H9 (cell line): ENCODE measurements around the gene F7. TPM values are rescaled to one million over a fixed set of nuclear protein-coding genes. Genes with fewer than 3 reads are reported as not detected.
A peak's percentile ranks its signal among the peaks of the same experiment; 100 is the strongest.

Experiments used
- DNase-seq: peaks from one replicate; pipeline ENCODE4 v3.0.0-alpha.2; 2017
- H2AFZ ChIP-seq: one replicate; pipeline ENCODE4 v1.6.1; 2013; ENCODE audit warnings: mild to moderate bottlenecking, low read length, control low read depth, moderate library complexity
- H2AK5ac ChIP-seq: 2 replicates; pipeline ENCODE4 v1.6.1; 2013; ENCODE audit warnings: low read length, control low read depth, mixed read lengths; ENCODE audit not compliant: insufficient read length
- H2BK120ac ChIP-seq: one replicate; pipeline ENCODE4 v1.6.1; 2013; ENCODE audit warnings: low read depth, mild to moderate bottlenecking, low read length, control low read depth, inconsistent platforms; ENCODE audit not compliant: poor library complexity, severe bottlenecking
- H2BK12ac ChIP-seq: 2 replicates; pipeline ENCODE4 v1.6.1; 2013; ENCODE audit warnings: low read length, control low read depth, mixed read lengths, low read depth; ENCODE audit not compliant: insufficient read length
- H2BK15ac ChIP-seq: 2 replicates; pipeline ENCODE4 v1.6.1; 2013; ENCODE audit warnings: low read depth, low read length, control low read depth
- H2BK20ac ChIP-seq: one replicate; pipeline ENCODE4 v1.6.1; 2013; ENCODE audit warnings: low read depth, mild to moderate bottlenecking, low read length, control low read depth, inconsistent platforms; ENCODE audit not compliant: poor library complexity, severe bottlenecking
- H2BK5ac ChIP-seq: 2 replicates; pipeline ENCODE4 v1.6.1; 2013; ENCODE audit warnings: low read length, control low read depth, mixed read lengths; ENCODE audit not compliant: insufficient read length
- H3K14ac ChIP-seq: 2 replicates; pipeline ENCODE4 v1.6.1; 2013; ENCODE audit warnings: low read length, control low read depth; ENCODE audit not compliant: insufficient read depth
- H3K18ac ChIP-seq: 2 replicates; pipeline ENCODE4 v1.6.1; 2013; ENCODE audit warnings: low read depth, mild to moderate bottlenecking, mixed read lengths, low read length, control low read depth; ENCODE audit not compliant: insufficient read length
- H3K23ac ChIP-seq: 2 replicates; pipeline ENCODE4 v1.6.1; 2013; ENCODE audit warnings: low read length, control low read depth, mixed read lengths, low read depth; ENCODE audit not compliant: insufficient read length
- H3K23me2 ChIP-seq: 2 replicates; pipeline ENCODE4 v1.6.1; 2013; ENCODE audit warnings: low read depth, mild to moderate bottlenecking, mixed read lengths, low read length, control low read depth; ENCODE audit not compliant: insufficient read length, poor library complexity, severe bottlenecking
- H3K27ac ChIP-seq: 2 replicates; pipeline ENCODE4 v1.5.1; 2013; ENCODE audit warnings: low read length, control low read depth, mixed read lengths, low read depth; ENCODE audit not compliant: insufficient read length
- H3K27me3 ChIP-seq: 2 replicates; pipeline ENCODE4 v1.6.1; 2013; ENCODE audit warnings: low read length, control low read depth, inconsistent platforms; ENCODE audit not compliant: insufficient read depth
- H3K4ac ChIP-seq: 2 replicates; pipeline ENCODE4 v1.6.1; 2013; ENCODE audit warnings: low read depth, mild to moderate bottlenecking, control low read depth, inconsistent platforms, low read length, moderate library complexity
- H3K4me1 ChIP-seq: 2 replicates; pipeline ENCODE4 v1.6.1; 2013; ENCODE audit warnings: low read length, control low read depth, inconsistent platforms; ENCODE audit not compliant: insufficient read depth
- H3K4me2 ChIP-seq: 2 replicates; pipeline ENCODE4 v1.6.1; 2013; ENCODE audit warnings: low read length, control low read depth, mixed read lengths; ENCODE audit not compliant: insufficient read length, insufficient read depth
- H3K56ac ChIP-seq: 2 replicates; pipeline ENCODE4 v1.6.1; 2013; ENCODE audit warnings: low read depth, mild to moderate bottlenecking, mixed read lengths, low read length, control low read depth; ENCODE audit not compliant: insufficient read length
- H3K79me1 ChIP-seq: 2 replicates; pipeline ENCODE4 v1.6.1; 2013; ENCODE audit warnings: low read depth, mild to moderate bottlenecking, moderate library complexity, low read length, control low read depth, inconsistent platforms; ENCODE audit not compliant: insufficient read depth, poor library complexity, severe bottlenecking
- H3K79me2 ChIP-seq: 2 replicates; pipeline ENCODE4 v1.6.1; 2013; ENCODE audit warnings: low read length, control low read depth, inconsistent platforms; ENCODE audit not compliant: insufficient read depth
- H3K9ac ChIP-seq: 2 replicates; pipeline ENCODE4 v1.6.1; 2013; ENCODE audit warnings: low read length, control low read depth, mixed read lengths; ENCODE audit not compliant: insufficient read length; ENCODE audit errors: extremely low read depth
- H3K9me3 ChIP-seq: one replicate; pipeline ENCODE4 v1.6.1; 2013; ENCODE audit warnings: low read depth, low read length, inconsistent platforms; ENCODE audit not compliant: control insufficient read depth
- H3T11ph ChIP-seq: one replicate; pipeline ENCODE4 v1.6.1; 2013; ENCODE audit warnings: mild to moderate bottlenecking, low read length, control low read depth, inconsistent platforms
- H4K20me1 ChIP-seq: one replicate; pipeline ENCODE4 v1.6.1; 2013; ENCODE audit not compliant: control insufficient read depth, insufficient read length, insufficient read depth
- H4K5ac ChIP-seq: 2 replicates; pipeline ENCODE4 v1.6.1; 2013; ENCODE audit warnings: low read depth, mild to moderate bottlenecking, mixed read lengths, low read length, control low read depth; ENCODE audit not compliant: insufficient read length
- H4K8ac ChIP-seq: replicated peaks from 2 replicates; pipeline ENCODE4 v1.6.1; 2013; ENCODE audit warnings: low read length, control low read depth, mixed read lengths, low read depth; ENCODE audit not compliant: insufficient read length
- H4K91ac ChIP-seq: 2 replicates; pipeline ENCODE4 v1.6.1; 2013; ENCODE audit warnings: low read depth, mild to moderate bottlenecking, moderate library complexity, mixed read lengths, low read length, control low read depth; ENCODE audit not compliant: insufficient read length
- H3K27ac Mint-ChIP-seq, 3 experiments: 2 replicates in 2 of 3; 3 replicates in 1 of 3; pipeline ENCODE4 v1.8.0; 2020 to 2021; ENCODE audit warnings: mixed read lengths in 3 of 3, mild to moderate bottlenecking in 1 of 3, moderate library complexity in 1 of 3
- H3K27me3 Mint-ChIP-seq: 2 replicates; pipeline ENCODE4 v1.8.0; 2021; ENCODE audit warnings: low read depth, mild to moderate bottlenecking, moderate library complexity, mixed read lengths
- H3K36me3 Mint-ChIP-seq, 3 experiments: 2 replicates in 2 of 3; 3 replicates in 1 of 3; pipeline ENCODE4 v1.8.0; 2020 to 2021; ENCODE audit warnings: low read depth in 3 of 3, mixed read lengths in 3 of 3; ENCODE audit not compliant: insufficient read depth in 1 of 3
- H3K4me1 Mint-ChIP-seq, 2 experiments: 2 replicates each; pipeline ENCODE4 v1.8.0; 2020; ENCODE audit warnings: mixed read lengths in 2 of 2
- H3K4me3 Mint-ChIP-seq, 2 experiments: 2 replicates in 1 of 2; 3 replicates in 1 of 2; pipeline ENCODE4 v1.8.0; 2020 to 2021; ENCODE audit warnings: mild to moderate bottlenecking in 2 of 2, mixed read lengths in 2 of 2, moderate library complexity in 1 of 2
- H3K9me3 Mint-ChIP-seq, 2 experiments: 2 replicates in 1 of 2; 3 replicates in 1 of 2; pipeline ENCODE4 v1.8.0; 2020; ENCODE audit warnings: mild to moderate bottlenecking in 2 of 2, mixed read lengths in 2 of 2, moderate library complexity in 1 of 2
- WGBS: extraction: QIAGEN DNeasy Blood & Tissue Kit; methylation state at CpG from one replicate; pipeline ENCODE4 v1.1.7; 2013; ENCODE audit warnings: missing lambda C conversion rate, low lambda C conversion rate, mixed read lengths; ENCODE audit not compliant: insufficient read length; ENCODE audit errors: extremely low coverage; 5-methylcytosine and 5-hydroxymethylcytosine counted together
- total RNA-seq: library from RNA; stranded (reverse); gene quantifications from 2 replicates; pipeline ENCODE4 v1.2.1, GENCODE V29; 2021
- TF ChIP-seq, protein P1 (sequence below): fragments of 200-600 bp; sonication (generic); conservative IDR thresholded peaks from 3 replicates; pipeline ENCODE4 v1.8.0; 2021; ENCODE audit warnings: antibody characterized with exemption, mild to moderate bottlenecking

The F7 gene
- total RNA-seq, 1 experiment from 2014 or later: 0.81 TPM

DNA sequence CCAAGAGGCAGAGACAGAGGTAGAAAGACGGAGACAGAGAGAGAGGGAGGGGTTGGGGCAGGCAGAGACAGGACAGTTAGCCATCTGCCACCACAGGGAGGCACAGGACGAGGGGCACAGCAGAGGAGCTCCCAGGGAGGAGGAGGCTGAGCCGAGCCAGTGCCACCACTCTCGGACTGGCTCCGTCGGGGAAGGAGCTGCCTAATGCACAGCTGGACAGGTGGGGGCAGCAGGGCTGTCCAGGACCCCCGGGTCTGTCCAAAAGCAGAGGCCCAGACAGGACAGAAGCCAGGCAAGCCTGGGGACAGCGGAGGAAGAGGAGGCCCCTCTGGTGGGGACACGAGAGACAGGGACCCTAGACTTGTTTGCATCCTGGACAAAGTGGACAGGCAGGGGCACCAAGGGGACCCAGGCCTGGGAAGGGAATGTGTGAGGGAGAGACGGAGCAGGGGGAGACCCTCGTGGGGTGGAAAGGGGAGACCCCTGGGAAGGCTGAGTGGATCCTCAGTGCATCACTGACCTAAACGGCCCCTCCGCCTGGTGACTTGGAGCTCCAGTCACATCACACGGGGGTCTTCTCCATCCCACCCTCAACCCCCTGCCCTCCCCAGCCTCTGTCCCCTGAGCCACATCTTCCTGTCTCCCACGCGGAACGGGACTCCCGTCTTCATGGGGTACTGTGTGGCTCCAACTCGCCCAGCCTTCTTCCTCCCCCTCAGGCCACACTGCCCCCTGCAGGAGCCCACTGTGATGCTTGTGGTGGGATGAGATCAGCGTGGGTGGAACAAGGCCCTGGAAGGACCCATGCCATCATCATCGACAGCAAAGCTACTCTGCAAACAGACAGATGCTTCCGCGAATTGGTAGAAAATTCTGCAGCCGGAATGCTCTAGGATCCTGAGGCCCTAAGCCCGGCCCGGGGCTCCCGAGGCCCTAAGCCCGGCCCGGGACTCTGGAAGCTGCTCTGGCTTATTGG lies 17.9 kb downstream of the F7 start:
- peak; percentile 41 for DNase-seq
- Histone ChIP-seq H3K56ac (no peak overlapping the region), H3T11ph (no peak overlapping the region), H3K9me3 (no peaks in the 10 kb centered on the region), H3K27me3 (no peaks in the 10 kb centered on the region), H3K14ac (peak overlapping the region; percentile 16; the same call in 1 of the 2 replicates), H3K79me2 (no peaks in the 10 kb centered on the region), H3K23me2 (no peaks in the 10 kb centered on the region), H4K8ac (no peak overlapping the region), H2AFZ (no peak overlapping the region), H3K27ac (no peak overlapping the region), H4K91ac (no peak overlapping the region), H3K9ac (no peak overlapping the region), H2BK120ac (no peak overlapping the region), H3K79me1 (no peaks in the 10 kb centered on the region), H3K18ac (no peak overlapping the region), H3K23ac (no peak overlapping the region), H3K4me2 (no peak overlapping the region), H3K4ac (no peak overlapping the region), H4K5ac (no peak overlapping the region), H2BK20ac (no peak overlapping the region), H3K4me1 (no peaks in the 10 kb centered on the region; the same call in 1 of the 2 replicates), H2BK15ac (no peak overlapping the region), H2AK5ac (no peak overlapping the region), H4K20me1 (no peaks in the 10 kb centered on the region), H2BK12ac (no peak overlapping the region), H2BK5ac (no peak overlapping the region)
- no peaks in the 10 kb centered on the region for H3K36me3 Mint-ChIP-seq
- TF ChIP-seq, protein P1, sequence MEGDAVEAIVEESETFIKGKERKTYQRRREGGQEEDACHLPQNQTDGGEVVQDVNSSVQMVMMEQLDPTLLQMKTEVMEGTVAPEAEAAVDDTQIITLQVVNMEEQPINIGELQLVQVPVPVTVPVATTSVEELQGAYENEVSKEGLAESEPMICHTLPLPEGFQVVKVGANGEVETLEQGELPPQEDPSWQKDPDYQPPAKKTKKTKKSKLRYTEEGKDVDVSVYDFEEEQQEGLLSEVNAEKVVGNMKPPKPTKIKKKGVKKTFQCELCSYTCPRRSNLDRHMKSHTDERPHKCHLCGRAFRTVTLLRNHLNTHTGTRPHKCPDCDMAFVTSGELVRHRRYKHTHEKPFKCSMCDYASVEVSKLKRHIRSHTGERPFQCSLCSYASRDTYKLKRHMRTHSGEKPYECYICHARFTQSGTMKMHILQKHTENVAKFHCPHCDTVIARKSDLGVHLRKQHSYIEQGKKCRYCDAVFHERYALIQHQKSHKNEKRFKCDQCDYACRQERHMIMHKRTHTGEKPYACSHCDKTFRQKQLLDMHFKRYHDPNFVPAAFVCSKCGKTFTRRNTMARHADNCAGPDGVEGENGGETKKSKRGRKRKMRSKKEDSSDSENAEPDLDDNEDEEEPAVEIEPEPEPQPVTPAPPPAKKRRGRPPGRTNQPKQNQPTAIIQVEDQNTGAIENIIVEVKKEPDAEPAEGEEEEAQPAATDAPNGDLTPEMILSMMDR: peak; percentile 53
- peaks cover 10 to 20% of the 10 kb centered on the region in 2 experiments for H3K4me1 Mint-ChIP-seq
- no peak overlapping the region for H3K27ac Mint-ChIP-seq
- peaks cover 22% of the 10 kb centered on the region for H3K27me3 Mint-ChIP-seq
- no peaks in the 10 kb centered on the region for H3K9me3 Mint-ChIP-seq
- peak overlapping the region in 1 of 2 experiments; percentile 9; a peak in 1 of 5 replicates for H3K4me3 Mint-ChIP-seq
- no CpG with 5 or more reads among the region's 29 CpGs for WGBS
